Upper lobe of left lung (tissue), 4 donors: ENCODE measurements around the gene METTL25B.

Experiments used
- EP300 ChIP-seq, 4 donors: sonication (generic); formaldehyde crosslinking; IDR thresholded peaks; one replicate each; pipeline ENCODE4 v1.5.1; 2017; ENCODE audit warnings: antibody characterized with exemption in 4 of 4, control low read depth in 2 of 4
- POLR2A ChIP-seq, 4 donors: fragments of 450-650 bp; IDR thresholded peaks; one replicate each; pipeline ENCODE4 v1.5.1; 2016 to 2017; ENCODE audit warnings: antibody characterized with exemption in 4 of 4, mild to moderate bottlenecking in 2 of 4
- TF ChIP-seq, protein P1 (sequence below), 6 experiments: fragments of 450-650 bp in 4 of 6; fragments of 200-600 bp in 2 of 6; sonication (generic) in 2 of 6; IDR thresholded peaks; one replicate each; pipeline ENCODE4 v1.5.1; 2016 to 2019; ENCODE audit warnings: antibody characterized with exemption in 6 of 6

DNA sequence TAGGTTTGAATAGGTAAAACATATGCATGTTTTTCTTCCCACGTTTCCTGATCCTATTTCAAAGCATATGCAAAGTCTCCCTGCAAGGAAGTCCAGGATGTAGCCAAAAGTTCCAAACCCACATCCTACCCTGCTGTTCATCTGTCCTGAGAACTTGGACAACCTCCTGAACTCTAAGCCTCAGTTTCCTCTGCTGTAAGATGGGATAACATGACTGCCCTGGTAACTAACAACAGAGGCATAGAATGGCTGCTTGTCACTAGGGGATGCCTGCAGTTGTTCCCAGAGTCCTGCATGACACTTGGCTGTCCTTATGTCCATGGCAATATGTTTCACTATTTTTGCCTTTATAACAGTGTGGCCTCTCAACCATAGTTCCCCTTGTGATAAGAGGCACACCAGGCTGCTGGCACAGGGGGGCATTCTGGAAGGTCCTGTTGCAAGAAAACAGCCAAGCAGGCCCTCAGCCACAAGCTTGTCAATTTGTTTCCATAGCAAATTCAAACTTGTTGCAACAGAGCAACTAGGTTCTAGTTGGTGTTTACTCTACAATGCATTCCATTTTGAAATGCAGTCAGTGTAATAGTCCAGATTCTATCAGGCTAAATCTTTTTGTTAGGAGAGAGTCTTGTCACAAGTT, 24.7 kb downstream of the METTL25B start:
- TF ChIP-seq, protein P1, sequence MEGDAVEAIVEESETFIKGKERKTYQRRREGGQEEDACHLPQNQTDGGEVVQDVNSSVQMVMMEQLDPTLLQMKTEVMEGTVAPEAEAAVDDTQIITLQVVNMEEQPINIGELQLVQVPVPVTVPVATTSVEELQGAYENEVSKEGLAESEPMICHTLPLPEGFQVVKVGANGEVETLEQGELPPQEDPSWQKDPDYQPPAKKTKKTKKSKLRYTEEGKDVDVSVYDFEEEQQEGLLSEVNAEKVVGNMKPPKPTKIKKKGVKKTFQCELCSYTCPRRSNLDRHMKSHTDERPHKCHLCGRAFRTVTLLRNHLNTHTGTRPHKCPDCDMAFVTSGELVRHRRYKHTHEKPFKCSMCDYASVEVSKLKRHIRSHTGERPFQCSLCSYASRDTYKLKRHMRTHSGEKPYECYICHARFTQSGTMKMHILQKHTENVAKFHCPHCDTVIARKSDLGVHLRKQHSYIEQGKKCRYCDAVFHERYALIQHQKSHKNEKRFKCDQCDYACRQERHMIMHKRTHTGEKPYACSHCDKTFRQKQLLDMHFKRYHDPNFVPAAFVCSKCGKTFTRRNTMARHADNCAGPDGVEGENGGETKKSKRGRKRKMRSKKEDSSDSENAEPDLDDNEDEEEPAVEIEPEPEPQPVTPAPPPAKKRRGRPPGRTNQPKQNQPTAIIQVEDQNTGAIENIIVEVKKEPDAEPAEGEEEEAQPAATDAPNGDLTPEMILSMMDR (IDR thresholded peaks at IDR 0.05), result no peak
- TF ChIP-seq POLR2A (IDR thresholded peaks at IDR 0.05), result no peak
- no peak for TF ChIP-seq EP300 (IDR thresholded peaks at IDR 0.05)
